ENCODE results near the gene AHCTF1. TPM values are rescaled to one million over a fixed set of nuclear protein-coding genes. Genes with fewer than 3 reads are reported as not detected.
"Not testable (repeated sequence)": the region's sequence is repeated elsewhere in the genome, so short reads cannot be mapped to it uniquely, and the experiment has no call there.

The AHCTF1 gene
- total RNA-seq, 1 donor from 2014 or later = 41.0 TPM

GRCh38 chr1:246815693-246816270, 116.0 kb downstream of the AHCTF1 start:
- H3K27ac ChIP-seq = no peak overlapping the region
- no peaks in the 10 kb centered on the region for H3K9me3 ChIP-seq
- H3K4me1 ChIP-seq = no peaks in the 10 kb centered on the region
- no peak for DNase-seq (ENCODE audit: extremely low spot score in 2 of 2)
- no peaks in the 10 kb centered on the region for H3K27me3 ChIP-seq
- no peak overlapping the region for H3K4me3 ChIP-seq
- TF ChIP-seq POLR2A (IDR thresholded peaks at IDR 0.05) (no peak), CTCF (IDR thresholded peaks at IDR 0.05) (no peak), POLR2AphosphoS5 (IDR thresholded peaks at IDR 0.05; ENCODE audit: insufficient read depth in 1 of 2, low read depth in 1 of 2) (no peak)
- intact Hi-C loops (cut with DNase I) = no loop called here
- no peaks in the 10 kb centered on the region for H3K36me3 ChIP-seq

DNA sequence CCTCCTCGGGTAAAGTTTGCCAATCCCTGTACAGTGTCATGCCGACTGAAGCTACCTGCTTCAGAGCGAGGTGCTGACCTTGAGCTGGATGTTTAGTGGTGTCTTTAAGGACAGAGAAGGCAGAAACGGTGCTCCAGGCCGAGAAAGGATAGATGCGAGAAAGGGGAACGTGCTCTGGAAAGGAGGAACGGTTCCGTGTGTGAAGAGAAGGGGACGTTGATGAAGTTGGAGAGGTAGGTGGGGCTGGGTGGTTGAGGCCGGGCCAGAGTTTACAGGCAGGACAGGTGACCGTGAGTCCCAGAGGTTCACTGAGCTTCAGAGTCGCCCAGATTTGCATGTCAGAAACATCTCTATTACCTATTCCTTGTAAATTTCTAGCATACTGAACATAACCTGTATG, 116.9 kb downstream of the AHCTF1 start:
- TF ChIP-seq POLR2A (IDR thresholded peaks at IDR 0.05) (no peak), CTCF (IDR thresholded peaks at IDR 0.05) (no peak), POLR2AphosphoS5 (IDR thresholded peaks at IDR 0.05; ENCODE audit: insufficient read depth in 1 of 2, low read depth in 1 of 2) (no peak)
- H3K27me3 ChIP-seq = no peaks in the 10 kb centered on the region
- intact Hi-C loops (cut with DNase I) = no loop called here
- no peaks in the 10 kb centered on the region for H3K36me3 ChIP-seq
- no peak for DNase-seq (ENCODE audit: extremely low spot score in 2 of 2)
- no peak overlapping the region for H3K27ac ChIP-seq
- no peak overlapping the region for H3K4me3 ChIP-seq
- no peaks in the 10 kb centered on the region for H3K9me3 ChIP-seq
- H3K4me1 ChIP-seq = no peaks in the 10 kb centered on the region

DNA sequence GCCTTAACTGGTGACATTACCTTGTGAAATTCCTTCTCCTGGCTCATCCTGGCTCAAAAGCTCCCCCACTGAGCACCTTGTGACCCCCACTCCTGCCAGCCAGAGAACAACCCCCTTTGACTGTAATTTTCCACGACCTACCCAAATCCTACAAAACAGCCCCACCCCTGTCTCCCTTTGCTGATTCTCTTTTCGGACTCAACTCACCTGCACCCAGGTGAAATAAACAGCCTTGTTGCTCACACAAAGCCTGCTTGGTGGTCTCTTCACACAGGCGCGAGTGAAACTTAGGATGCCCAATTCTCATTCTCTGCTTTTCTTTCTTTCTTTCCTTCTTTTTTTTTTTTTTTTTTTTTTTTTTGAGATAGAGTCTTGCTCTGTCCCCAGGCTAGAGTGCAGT, 118.4 kb downstream of the AHCTF1 start:
- H3K27me3 ChIP-seq; H3K9me3 ChIP-seq; H3K36me3 ChIP-seq; H3K27ac ChIP-seq; intact Hi-C loops (cut with DNase I); H3K4me3 ChIP-seq; H3K4me1 ChIP-seq; DNase-seq (ENCODE audit: extremely low spot score in 2 of 2): not testable (repeated sequence)

DNA sequence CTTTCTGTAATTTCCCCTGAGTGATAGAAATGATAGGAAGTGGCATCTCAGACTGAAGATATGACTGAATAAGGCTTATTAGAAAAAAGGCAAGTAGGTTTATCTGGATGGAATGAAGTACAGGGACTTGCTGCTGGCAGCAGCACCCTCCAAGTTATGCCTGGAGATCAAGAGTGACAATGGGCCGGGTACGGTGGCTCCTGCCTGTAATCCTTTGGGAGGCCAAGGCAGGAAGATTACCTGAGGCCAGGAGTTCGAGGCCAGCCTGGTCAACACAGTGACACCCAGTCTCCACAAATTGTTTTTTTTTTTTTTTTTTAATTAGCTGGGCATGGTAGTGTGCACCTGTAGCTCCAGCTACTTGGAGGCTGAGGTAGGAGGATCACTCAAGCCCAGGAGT, 119.8 kb downstream of the AHCTF1 start:
- no peak for TF ChIP-seq CTCF (IDR thresholded peaks at IDR 0.05)
- Histone ChIP-seq H3K27ac (no peak overlapping the region), H3K4me1 (no peaks in the 10 kb centered on the region), H3K9me3 (no peaks in the 10 kb centered on the region), H3K4me3 (no peak overlapping the region), H3K27me3 (no peaks in the 10 kb centered on the region), H3K36me3 (no peaks in the 10 kb centered on the region)
- no peak for DNase-seq (ENCODE audit: extremely low spot score in 2 of 2)
- intact Hi-C loops (cut with DNase I) = no loop called here

- no peak for DNase-seq (ENCODE audit: extremely low spot score in 2 of 2)
These were observed 122.3 kb downstream of the AHCTF1 start for GRCh38 chr1:246809473-246809872.

More at GRCh38 chr1:246809473-246809872, 122.3 kb downstream of the AHCTF1 start:
- H3K27me3 ChIP-seq = no peaks in the 10 kb centered on the region
- TF ChIP-seq POLR2A (IDR thresholded peaks at IDR 0.05) = no peak
- no peak for TF ChIP-seq CTCF (IDR thresholded peaks at IDR 0.05)
- H3K36me3 ChIP-seq = no peaks in the 10 kb centered on the region
- intact Hi-C loops (cut with DNase I) = no loop called here
- H3K27ac ChIP-seq = no peak overlapping the region
- H3K9me3 ChIP-seq = no peaks in the 10 kb centered on the region
- no peak overlapping the region for H3K4me3 ChIP-seq
- no peaks in the 10 kb centered on the region for H3K4me1 ChIP-seq

All from vagina (tissue), 2 donors.